ENCODE results near the gene NDUFA8. TPM values are rescaled to one million over a fixed set of nuclear protein-coding genes. Genes with fewer than 3 reads are reported as not detected.

Gene NDUFA8
- total RNA-seq, 1 donor from 2014 or later, result 27.6 TPM

DNA sequence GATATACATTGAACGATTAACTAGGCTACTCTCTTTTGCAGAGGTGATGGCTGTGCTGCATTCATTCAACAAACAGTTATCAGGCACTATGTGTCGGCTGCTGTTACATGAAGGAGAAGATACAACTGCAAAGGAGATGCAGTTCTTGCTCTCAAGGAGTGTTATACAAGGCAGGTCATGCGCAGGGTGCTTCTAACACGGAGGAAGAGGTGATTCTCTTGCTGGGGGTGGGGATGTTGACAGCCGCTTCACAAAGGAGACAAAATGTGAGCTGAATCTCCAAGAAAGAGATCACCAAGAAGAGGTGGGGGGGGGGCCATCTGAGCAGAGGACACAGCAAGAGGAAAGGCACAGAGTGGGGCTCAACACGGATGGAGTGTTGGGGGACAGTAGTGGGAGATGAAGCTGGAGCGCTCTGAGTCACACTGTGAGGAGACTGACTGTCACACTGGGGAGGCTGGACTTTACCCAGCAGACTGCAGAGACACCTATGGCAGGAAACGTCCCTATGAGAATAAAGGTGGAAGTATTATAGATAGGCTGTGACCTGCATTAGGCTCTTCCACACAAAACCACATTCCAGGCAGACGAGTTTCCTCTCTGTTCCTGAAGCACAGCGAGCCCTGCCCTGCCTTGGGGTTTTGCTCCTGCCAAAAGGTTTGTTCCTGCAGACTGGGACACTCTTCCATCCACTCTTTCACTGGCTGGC is 20.9 kb downstream of the NDUFA8 start:
- ATAC-seq (no peak), DNase-seq (ENCODE audit: low spot score) (peak; percentile 26)

DNA sequence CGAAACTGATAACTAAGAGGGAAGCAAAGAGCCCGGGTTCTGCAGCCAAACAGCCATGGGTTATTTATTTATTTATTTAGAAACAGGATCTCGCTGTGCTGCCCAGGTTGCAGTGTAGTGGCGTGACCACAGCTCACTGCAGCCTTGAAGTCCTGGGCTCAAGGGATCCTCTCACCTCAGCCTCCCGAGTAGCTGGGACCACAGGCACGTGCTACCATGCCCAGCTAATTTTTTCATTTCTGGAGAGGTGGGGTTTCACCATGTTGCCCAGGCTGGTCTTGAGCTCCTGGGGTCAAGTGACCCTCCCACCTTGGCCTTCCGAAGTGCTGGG is 24.1 kb downstream of the NDUFA8 start:
- DNase-seq (ENCODE audit: low spot score), result peak; percentile 6
- no peak for ATAC-seq

DNA sequence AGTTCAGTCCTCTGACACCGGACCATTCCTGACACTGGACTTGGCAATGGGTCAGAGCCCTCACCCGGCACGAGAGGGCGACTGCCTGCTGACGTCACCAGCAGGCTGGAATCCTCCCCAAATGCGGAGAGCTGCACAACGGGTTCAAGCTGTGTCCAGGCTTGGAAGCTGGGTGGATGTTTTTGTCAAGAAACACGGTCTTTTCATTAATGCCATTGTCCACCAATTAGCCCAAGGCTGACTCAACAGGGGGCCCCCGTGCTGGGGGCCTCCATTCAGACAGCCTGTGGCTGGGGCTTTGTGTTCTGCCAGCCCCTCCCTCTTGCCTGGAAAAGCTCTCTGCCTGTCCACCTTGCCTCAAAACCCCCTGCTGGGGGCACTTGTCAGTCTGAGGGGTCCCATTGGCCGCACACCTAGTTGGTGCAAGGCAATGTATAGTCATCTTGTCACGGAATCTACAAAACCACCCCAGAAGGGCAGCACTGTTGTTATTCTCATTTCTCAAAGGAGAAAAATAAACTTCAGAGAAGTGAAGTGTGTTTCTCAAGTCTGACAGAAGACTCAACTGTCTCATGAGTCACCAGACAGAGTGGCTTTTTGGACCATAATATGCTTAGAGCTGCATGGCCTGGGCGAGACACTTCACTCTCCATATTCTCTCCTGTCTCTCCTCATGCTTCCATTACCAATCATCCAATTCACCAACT is 24.6 kb downstream of the NDUFA8 start:
- ATAC-seq (no peak), DNase-seq (ENCODE audit: low spot score) (peak; percentile 18)

DNA sequence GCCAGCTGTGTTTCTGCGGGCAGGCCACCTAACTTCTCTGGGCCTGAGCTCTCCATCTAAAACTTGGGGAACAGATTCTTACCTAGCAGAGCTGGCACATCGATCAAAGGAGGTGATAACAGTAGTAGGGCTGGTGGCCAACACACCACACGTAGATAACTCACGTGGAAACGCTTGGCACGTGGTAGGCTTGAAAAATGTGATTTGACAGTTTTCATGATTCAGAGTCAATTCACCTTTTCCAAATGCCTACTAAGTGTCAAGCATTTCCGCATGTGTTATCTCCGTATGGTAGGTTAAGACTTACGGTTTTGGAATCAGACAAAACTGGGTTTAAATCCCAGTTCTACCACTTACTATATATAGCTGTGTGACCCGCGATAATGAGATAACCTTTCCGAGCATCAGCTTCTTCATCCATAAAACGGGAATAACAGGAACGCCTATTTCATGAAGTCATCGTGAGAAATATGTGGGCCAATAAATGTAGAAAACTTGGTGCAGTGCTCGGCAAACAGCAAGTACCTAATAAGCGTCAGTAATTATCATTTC is 25.5 kb downstream of the NDUFA8 start:
- no peak for ATAC-seq
- DNase-seq (ENCODE audit: low spot score), result no peak

DNA sequence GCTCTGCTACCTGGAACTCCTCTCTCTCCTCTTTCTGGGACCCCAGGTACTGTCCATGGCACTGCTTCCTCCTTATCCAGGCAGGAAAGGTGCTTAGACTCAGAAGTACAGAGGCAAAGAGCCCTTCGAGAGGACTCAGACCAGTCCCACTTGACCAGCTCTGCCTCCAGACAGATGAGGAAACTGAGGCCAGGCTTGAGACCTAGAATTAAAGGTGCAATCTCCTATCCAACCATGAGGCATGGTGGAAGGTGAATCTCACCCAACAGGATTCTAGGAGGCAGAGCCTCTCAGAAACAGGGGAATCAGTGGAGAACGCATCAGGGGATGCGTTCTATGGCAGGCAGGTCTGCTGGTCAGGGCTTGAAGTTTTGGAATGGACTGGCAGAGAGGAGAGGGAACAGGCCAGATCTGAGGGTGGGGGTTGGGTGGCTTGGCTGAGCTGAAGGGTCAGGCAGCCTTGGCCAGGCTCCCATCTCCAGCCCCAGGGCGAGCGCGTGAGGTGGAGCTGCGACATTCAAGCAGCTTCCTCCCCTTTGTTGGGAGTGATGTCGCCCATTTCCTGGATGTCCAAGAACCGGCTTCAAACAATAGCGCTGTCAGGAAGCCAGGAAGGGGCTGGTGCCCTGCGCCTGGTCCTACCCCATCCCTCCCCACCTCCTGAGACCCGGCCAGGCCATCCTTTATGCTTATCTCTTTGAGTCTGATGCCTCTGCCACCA is 26.2 kb downstream of the NDUFA8 start:
- peak; percentile 45 for DNase-seq (ENCODE audit: low spot score)
- ATAC-seq, result peak; percentile 40

DNA sequence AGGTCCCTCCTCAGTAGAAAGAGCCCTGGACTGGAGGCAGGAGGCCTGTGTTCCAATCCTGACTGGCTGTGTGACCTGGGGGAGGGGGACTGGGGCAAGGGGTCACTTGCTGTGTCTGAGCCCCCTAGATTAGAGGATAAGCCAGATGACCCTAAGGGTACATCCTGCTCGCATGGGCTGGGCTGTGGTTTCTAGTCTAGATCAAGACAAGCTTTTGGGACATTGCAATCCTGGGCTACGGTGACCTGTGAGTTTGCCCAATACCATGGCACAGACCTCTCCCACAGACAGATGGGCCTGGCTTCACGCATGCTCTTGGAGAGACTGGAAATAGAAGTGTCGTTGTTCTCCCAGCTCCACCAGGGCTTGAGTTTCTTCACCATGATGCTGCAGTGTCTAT is 27.0 kb downstream of the NDUFA8 start:
- DNase-seq (ENCODE audit: low spot score) (peak; percentile 21), ATAC-seq (no peak)

DNA sequence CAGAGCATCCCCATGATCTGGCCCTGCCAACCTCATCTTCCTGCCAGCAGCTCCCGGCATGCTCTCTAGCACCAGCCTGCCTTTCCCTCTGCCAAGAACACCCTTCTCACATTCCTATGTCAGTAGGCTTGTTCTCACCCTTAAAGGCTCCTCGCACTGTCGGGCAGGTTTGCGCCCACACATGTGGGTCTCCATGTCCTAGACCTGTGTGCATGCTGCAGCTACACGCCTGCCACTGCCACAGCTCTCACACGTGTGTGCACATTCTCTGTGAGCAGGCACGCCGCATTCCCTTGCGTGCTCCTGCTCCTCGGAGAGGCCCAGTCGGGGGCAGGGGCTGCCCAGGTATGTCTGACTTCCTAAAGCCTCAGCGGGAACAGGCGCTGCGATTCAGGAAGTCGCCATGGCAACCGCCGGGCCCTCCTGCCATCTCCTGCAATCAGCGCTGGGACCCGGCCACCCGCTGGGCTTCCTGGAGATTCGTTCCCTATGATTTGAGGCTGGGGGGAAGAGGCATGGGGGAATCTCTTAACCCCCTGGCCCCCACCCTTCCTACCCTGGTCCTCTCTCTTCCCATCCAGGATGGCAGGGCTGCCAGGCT is 28.1 kb downstream of the NDUFA8 start:
- DNase-seq (ENCODE audit: low spot score) (peak; percentile 21), ATAC-seq (no peak)

DNA sequence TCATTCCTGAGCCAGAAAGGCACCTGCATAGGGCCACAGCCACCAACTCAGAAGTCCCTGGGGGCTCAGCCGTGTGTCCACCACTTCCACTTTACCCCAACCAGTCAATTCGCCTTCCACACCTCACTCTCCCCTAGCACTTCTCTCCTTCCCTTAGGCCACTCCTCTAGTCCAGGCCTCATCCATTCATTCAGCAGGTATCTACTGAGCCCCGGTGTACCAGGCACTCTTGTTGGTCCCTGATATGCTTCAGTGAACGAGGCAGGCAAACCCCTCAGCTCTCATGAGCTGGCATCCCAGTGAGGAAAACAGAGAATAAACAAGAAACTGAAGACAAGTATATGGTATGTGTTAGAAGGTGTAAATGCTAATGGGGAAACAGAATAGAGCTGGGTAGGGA is 28.7 kb downstream of the NDUFA8 start:
- ATAC-seq (no peak), DNase-seq (ENCODE audit: low spot score) (peak; percentile 11)

DNA sequence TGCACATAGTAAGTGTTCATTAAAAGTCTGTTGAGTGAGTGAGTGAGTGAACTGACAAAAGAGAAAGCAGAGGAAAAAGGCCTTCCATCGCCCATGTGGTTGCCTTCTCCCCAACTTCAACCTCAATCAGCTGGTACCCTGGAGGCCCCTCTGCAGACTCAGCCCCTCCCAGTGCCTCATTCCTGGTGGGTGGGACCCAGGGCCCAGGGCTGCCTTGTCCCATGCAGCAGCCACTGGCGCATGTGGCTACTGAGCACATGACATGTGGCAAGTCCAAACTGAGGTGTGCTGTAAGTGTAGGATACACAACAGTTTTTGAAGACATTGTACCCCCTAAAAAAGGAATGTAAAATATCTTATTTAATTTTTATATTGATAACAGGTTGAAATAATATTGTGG is 29.6 kb downstream of the NDUFA8 start:
- no peak for ATAC-seq
- DNase-seq (ENCODE audit: low spot score), result peak; percentile 23

DNA sequence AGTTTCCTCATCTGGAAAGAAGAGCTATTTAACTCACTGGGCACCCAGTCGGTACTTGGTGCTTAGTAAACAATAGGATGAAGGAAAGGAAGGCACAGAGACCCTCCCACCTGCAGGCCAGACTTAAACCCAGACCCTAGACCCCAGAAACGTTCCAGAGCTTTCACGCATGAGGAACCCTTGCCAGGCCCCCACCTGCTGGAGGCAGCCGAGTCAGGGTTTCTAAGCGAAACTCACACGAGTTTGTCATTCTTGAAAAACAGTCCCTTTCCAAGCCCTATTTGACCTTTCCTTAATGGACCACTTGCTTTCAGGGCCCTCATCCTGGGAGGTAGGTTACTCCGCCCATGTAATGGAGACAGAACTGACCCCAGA is 30.6 kb downstream of the NDUFA8 start:
- DNase-seq (ENCODE audit: low spot score), result no peak
- ATAC-seq, result no peak

DNA sequence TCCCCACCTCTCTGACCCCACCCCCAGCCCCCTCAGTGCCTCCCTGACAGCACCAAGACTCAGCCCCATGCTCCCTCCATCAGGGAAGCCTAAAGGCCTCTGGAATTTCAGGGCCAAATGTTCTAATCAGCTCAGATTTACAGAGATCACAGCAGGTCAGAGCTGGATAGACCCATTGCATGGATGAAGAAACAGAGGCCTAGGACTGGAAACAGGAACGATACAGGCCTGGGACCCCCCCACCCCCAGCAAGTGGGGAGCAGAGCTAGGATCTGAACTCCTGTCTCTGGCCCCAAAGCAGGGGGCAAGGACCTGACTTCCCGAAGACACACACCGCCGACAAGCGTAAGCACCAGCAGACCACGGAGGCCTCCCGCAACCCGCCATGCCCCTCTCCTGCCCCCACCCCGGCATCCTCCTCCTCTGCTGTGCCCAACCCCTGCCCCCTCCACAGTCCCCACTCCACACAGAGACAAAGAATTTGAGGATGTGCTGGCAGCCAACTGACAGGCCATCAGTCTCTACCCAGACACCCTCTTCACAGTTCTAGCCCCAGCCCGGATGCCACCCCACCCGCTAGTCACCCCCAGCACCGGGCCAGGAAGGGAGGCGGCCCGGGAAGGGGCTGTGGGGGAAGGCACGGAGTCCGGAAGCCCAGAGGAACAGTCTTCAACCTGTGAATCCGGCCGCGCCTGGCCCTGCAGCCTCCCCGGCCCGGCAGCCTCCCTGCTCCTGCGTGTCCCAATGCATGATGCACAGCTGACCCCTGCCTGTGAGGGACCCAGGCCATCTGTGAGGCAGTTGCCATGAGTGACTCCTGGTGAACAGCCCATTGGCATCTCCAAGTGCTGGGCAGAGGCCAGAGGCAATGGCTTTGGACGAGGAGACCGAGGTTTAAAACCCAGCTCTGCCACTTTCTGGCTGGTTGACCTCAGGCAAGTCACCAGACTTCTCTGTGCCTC is 31.3 kb downstream of the NDUFA8 start:
- DNase-seq (ENCODE audit: low spot score), result no peak
- peak; percentile 16 for ATAC-seq

DNA sequence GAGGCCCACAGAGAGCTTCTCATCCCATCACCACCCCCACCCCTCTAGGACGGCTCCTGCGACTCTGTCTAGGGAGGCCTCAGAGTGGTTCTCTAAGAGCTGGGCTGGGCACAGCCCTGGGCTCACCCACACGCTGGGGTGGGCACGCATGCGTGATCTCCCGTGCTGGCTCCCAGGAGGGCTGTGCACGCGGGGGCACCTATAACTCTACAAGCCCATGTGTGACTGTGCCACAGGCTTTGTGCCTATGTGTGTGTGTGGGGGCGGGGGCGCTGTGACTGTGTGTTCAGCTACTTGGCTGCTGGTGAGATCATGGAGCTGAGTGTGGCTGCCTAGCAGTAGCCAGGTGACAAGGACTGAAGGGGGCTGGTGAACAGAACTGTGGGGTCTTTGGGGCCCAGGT is 32.2 kb downstream of the NDUFA8 start:
- no peak for ATAC-seq

DNA sequence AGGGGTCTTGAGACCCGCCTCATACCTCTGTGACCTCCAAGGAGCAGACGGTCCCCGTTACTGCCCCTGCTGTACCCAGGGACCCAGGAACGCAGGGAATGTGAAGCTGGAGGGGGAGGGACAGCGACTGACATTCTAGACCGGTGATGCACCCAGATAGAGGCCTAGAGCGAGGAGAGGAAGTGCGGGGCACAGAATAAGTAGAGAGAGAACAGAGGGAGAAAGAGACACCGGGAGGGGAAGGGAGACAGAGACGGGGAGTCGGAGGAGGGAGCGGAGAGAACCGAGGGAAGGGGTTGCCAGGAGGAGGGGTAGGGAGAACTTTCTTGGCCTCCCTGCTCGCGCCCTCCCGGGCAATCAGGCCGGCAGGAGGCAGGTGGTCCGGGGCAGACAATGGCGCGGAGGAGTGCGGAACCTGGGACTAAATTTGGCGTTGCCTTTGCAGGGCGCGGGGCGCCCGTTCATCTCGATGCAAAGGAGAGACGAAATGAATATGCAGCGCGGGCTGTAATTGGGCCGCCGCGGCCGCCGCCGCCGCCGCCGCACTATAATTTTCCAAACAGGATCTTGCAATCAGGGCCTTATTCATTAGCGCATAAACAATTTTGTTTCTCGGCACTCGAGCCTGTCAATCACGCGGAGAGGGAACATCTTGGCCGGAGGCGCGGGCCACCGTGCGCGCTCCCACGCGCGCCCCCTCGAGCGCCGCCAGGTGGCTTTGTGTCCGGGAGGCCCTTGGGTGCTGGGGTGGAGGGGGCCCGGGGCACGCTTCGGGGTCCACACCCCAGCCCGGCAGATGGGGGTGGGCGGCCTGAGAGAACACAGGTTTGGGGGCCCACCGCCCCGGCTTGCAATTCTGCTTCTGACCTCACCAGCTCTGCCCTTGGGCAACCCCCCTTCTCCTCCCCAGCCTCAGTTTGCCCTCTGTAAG is 33.0 kb downstream of the NDUFA8 start:
- DNase-seq (ENCODE audit: low spot score) (no peak), ATAC-seq (no peak)

More for the DNA sequence above, 32.2 kb downstream of the NDUFA8 start:
- no peak for DNase-seq (ENCODE audit: low spot score)

DNA sequence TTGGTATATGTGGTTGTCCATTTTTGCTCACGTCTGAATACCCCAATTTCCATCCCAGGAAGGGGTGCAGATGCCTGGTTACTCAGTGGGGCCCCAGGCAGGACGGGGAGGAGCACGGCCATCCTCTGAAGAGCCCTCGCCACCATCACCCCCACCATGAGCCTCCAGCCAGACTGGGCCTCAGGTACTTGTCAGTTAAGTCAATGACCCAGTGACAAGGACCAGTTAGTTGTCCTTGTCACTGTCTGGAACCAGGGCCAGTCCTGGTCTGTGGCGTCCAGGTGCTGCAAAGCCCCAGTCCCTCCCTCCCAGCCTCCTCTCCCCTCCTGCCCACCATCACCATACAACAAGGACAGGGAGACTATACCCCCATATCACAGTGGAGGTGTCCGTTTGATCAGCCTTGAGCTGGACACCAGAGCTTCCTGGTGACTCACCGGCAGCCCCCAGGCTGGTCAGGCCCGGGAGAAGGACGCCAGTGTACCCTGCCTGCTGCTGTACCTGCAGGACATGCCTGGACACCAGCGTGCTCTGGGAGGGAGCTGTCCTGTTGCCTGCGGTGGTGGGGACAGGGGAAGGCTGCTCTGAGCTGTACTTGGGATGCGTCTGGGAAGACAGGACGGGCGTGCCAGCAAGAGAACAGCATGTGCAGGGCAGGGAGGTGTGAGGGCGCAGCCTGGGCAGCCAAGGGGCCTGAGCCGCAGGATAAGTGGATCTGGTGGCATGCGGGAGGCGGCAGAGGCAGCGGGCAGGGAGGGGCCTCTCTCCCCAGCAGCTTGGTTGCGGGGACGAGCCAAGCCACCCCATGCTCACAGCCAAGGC is 33.9 kb downstream of the NDUFA8 start:
- ATAC-seq, result no peak
- no peak for DNase-seq (ENCODE audit: low spot score)

DNA sequence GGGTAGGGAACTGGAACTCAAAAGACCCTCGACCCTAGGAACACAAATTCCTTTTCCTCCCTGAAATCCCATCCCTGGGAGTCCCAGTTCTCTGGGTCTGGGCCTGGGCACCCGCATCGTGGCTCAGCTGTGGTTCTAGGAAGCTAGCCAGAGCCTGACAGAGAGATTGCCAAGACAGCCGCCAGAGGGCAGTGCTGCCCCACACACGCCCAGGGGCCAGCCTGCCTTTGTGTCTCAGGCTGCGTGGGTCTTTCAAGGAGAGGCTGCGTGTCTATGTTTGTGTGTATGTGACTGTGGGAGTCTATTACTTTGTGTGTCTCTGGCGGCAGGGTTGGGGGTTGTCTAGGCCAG is 34.4 kb downstream of the NDUFA8 start:
- DNase-seq (ENCODE audit: low spot score), result peak; percentile 78
- ATAC-seq, result peak; percentile 90

DNA sequence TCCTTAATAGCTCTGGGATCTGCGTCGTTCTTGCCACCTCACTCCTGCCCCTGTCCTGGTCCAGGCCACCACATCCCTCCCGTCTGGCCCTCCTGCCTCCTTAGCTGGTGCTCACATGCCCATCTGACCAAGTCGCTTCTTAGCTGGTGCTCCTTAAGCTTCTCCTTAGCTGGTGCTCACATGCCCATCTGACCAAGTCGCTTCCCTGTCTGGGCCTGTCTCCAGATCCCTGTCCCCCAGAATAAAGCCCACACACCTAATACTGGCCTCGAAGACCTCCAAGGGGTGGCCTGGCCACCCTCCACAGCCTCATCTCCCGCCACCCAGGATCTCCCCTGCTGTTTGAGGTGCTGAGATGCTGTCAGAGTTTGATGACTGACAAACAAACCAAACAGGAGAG is 35.1 kb downstream of the NDUFA8 start:
- DNase-seq (ENCODE audit: low spot score) (no peak), ATAC-seq (no peak)

DNA sequence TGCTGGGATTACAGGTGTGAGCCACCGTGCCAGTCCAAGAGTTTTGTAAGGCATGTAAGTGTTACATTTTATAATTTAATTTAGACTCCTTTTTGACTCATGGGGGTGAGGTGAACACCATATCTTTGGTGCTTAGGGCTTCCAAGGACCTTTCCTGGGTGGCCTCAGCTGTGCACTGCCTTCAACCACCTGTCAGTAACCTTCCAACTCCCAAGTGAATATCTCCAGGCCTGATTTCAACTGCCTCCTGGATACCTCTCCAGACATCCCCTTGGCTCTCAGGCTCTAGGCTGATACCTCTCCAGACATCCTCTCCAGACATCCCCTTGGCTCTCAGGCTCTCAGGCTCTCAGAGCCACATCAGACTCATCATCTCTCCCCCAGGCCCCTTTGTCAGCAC is 35.5 kb downstream of the NDUFA8 start:
- DNase-seq (ENCODE audit: low spot score) (no peak), ATAC-seq (no peak)

DNA sequence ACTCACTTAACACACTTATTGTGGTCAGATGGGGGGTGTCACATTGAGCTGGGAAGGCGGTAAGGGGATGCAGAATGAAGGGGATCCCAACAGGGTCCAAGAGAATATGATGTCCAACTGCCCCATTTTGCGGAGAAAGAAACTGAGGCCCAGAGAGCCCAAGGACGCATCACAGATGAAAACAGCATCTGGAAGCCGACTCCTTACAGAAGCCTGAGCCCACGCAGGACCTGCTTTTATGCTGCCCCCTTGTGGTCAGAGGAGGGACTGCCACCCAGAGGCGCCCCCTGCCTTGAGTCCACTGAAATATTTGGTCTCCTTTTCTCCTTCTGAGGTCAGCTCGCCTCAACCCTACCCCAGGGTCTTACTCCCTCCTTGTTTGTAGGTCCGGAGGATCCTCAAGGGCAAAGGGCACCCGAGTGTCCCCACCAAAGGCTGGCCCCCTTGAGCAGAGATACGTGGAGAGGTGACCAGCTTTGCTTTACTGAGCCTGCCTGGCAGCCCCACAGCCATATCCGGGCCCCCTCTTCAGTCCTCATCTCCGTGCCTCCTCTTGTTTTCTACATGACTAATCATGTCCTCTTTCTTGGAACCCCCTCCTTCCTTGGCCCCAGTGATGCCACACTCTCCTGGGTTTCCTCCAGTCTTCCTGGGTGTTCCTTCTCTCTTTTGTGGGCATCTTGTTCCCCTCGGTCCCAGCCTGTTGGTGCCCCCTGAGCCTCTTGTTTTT is 36.5 kb downstream of the NDUFA8 start:
- DNase-seq (ENCODE audit: low spot score), result peak; percentile 61
- ATAC-seq, result peak; percentile 83

All from left lobe of liver (tissue), 2 donors.